Small intestine (tissue), 7 donors: Measurements from ENCODE around the gene PDE6B. TPM values are rescaled to one million over a fixed set of nuclear protein-coding genes. Genes with fewer than 3 reads are reported as not detected.
"Not testable (repeated sequence)": the region's sequence is repeated elsewhere in the genome, so short reads cannot be mapped to it uniquely, and the experiment has no call there.

Source experiments
- DNase-seq, 2 donors: peaks; one replicate each; pipeline versions ENCODE4 v3.0.0 to v3.0.0-alpha.2; 2013
- FAIRE-seq: peaks from 2 replicates; lab custom pipeline; 2012; peaks lifted over from hg19 to GRCh38; lab: Jason Lieb, UNC
- H3K27ac ChIP-seq, 3 donors: one replicate each; pipeline ENCODE4 v1.5.1; 2013; ENCODE audit warnings: low read length in 2 of 3, mild to moderate bottlenecking in 2 of 3, control low read depth in 1 of 3, inconsistent platforms in 1 of 3, low read depth in 1 of 3, moderate library complexity in 1 of 3
- H3K27me3 ChIP-seq, 3 donors: one replicate each; pipeline ENCODE4 v1.6.1; 2013; ENCODE audit warnings: low read length in 3 of 3, inconsistent platforms in 1 of 3; ENCODE audit not compliant: control insufficient read depth in 3 of 3, insufficient read depth in 3 of 3
- H3K36me3 ChIP-seq, 3 donors: one replicate each; pipeline ENCODE4 v1.6.1; 2013; ENCODE audit warnings: low read length in 3 of 3, inconsistent platforms in 1 of 3, low read depth in 1 of 3, mild to moderate bottlenecking in 1 of 3, moderate library complexity in 1 of 3; ENCODE audit not compliant: control insufficient read depth in 3 of 3, insufficient read depth in 2 of 3
- H3K4me1 ChIP-seq, 3 donors: one replicate each; pipeline ENCODE4 v1.6.1; 2013; ENCODE audit warnings: low read length in 2 of 3, inconsistent platforms in 1 of 3, low read depth in 1 of 3, mild to moderate bottlenecking in 1 of 3, moderate library complexity in 1 of 3; ENCODE audit not compliant: control insufficient read depth in 3 of 3, insufficient read depth in 2 of 3
- H3K4me3 ChIP-seq, 3 donors: one replicate each; pipeline ENCODE4 v1.5.1; 2013; ENCODE audit warnings: low read length in 3 of 3, control low read depth in 1 of 3, inconsistent platforms in 1 of 3, low read depth in 1 of 3, mild to moderate bottlenecking in 1 of 3, moderate library complexity in 1 of 3
- H3K9me3 ChIP-seq, 2 donors: one replicate each; pipeline ENCODE4 v1.6.1; 2013; ENCODE audit warnings: low read depth in 1 of 2, low read length in 1 of 2; ENCODE audit not compliant: control insufficient read depth in 2 of 2, insufficient read depth in 1 of 2
- WGBS, 3 donors: extraction: QIAGEN DNeasy Blood & Tissue Kit; methylation state at CpG; one replicate each; pipeline ENCODE4 v1.1.7; 2013; 5-methylcytosine and 5-hydroxymethylcytosine counted together
- polyA plus RNA-seq, 4 donors: library from polyadenylated mRNA; stranded (reverse) in 3 of 4; unstranded in 1 of 4; fragments of 200-250 nt in 3 of 4; fragments of 120-200 nt in 1 of 4; gene quantifications; one replicate each; pipeline versions ENCODE4 v1.2.1 to v1.2.3, GENCODE V29; 2013
- donor health status: healthy with polysubstance abuse.
- donor health status: control.
- donor health status: control.
- donor health status: Bipolar disorder and iron deficiency.
- donor health status: healthy.

The PDE6B gene
- polyA plus RNA-seq, 4 donors: 1.8 to 35.2 TPM; not detected in 2

DNA sequence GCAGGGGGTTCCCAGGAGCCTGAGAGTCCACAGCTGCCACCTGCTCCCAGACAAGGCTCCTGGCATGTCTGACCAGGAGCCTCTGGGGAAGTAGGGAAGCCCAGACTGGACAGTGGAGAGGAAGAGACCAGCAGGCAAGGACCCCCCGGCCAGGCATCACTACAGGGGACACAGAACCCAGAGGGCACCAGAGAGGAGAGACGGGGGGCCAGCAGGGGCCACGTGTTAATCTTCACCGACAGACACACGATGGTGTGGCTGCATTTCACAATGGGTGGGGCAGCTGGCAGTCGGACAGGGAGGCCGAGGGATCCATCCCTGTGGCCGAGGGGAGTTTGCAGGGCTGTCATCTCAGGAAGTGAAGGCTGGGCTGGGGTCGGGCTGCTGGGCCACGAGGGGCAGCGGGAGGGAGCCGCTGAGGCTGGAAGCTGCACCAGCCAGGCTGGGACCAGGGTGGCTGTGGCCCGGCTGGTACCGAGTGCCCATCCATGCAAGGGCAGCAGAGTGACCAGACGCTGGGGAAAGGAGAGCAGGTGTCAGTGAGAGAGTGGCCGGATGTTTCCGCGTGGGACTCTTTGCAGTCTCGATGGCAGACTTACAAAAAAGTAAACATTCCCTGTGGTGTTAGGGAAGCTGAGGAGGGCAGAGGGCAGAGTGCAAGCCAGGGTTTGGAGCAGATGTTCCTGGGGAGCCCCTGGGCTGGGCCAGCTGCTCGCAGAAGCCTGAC is 4.7 kb downstream of the PDE6B start:
- H3K9me3 ChIP-seq: peaks cover 0 to 13% of the 10 kb centered on the region in 2 donors
- H3K4me1 ChIP-seq: no peaks in the 10 kb centered on the region
- no peak for FAIRE-seq
- H3K27ac ChIP-seq: no peak overlapping the region
- DNase-seq: no peak
- WGBS, 3 donors: 24 to 52% (median 45%) methylated on average over 20 of the region's 20 CpGs
- no peaks in the 10 kb centered on the region for H3K36me3 ChIP-seq
- H3K4me3 ChIP-seq: no peak overlapping the region
- no peaks in the 10 kb centered on the region for H3K27me3 ChIP-seq

- no peaks in the 10 kb centered on the region for H3K4me1 ChIP-seq
- FAIRE-seq: no peak
- no peak overlapping the region for H3K27ac ChIP-seq
These were observed 5.3 kb downstream of the PDE6B start for GRCh38 chr4:630656-631055.

GRCh38 chr4:632196-632790 is 6.9 kb downstream of the PDE6B start:
- Histone ChIP-seq H3K36me3 (no peaks in the 10 kb centered on the region), H3K9me3 (peaks cover 0 to 13% of the 10 kb centered on the region in 2 donors), H3K4me3 (no peak overlapping the region), H3K27me3 (no peaks in the 10 kb centered on the region), H3K4me1 (no peaks in the 10 kb centered on the region), H3K27ac (no peak overlapping the region)
- WGBS, 3 donors: 86 to 91% (median 89%) methylated on average over 16 of the region's 16 CpGs
- DNase-seq: no peak
- no peak for FAIRE-seq

More at GRCh38 chr4:630656-631055, 5.3 kb downstream of the PDE6B start:
- no peak for DNase-seq
- H3K27me3 ChIP-seq: no peaks in the 10 kb centered on the region
- H3K9me3 ChIP-seq: peaks cover 0 to 13% of the 10 kb centered on the region in 2 donors
- H3K4me3 ChIP-seq: no peak overlapping the region
- 59 to 70% (median 63%) methylated on average over 6 to 9 of the region's 9 CpGs for WGBS, 3 donors
- no peaks in the 10 kb centered on the region for H3K36me3 ChIP-seq

DNA sequence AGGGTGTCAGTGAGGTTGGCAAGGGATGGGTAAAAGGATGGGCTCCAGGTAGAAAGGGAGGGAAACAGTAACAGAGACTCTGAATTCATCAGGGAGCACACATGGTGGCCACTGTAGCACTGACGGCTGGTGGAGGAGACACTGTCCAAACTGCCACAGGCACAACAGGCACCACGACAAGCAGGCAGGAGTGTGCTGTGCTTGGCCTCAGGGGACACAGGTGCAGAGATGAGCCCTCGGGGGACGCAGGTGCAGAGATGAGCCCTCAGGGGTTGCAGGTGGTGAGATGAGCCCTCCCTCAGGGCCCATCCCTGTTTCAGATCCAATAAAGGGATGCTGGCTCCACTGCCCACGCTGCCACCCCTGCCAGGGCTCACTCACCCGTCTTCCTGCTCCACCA is 7.6 kb downstream of the PDE6B start:
- WGBS, 3 donors: 74 to 98% (median 85%) methylated on average over 4 to 6 of the region's 6 CpGs
- H3K27ac ChIP-seq: no peak overlapping the region
- FAIRE-seq: no peak

GRCh38 chr4:633406-633805 is 8.0 kb downstream of the PDE6B start:
- H3K9me3 ChIP-seq: peaks cover 0 to 13% of the 10 kb centered on the region in 2 donors
- 52 to 63% (median 56%) methylated on average over 9 of the region's 9 CpGs for WGBS, 3 donors
- no peak for FAIRE-seq
- H3K4me3 ChIP-seq: no peak overlapping the region
- no peaks in the 10 kb centered on the region for H3K27me3 ChIP-seq
- no peak for DNase-seq
- H3K27ac ChIP-seq: no peak overlapping the region
- H3K4me1 ChIP-seq: no peaks in the 10 kb centered on the region
- H3K36me3 ChIP-seq: no peaks in the 10 kb centered on the region

More for the DNA sequence above, 7.6 kb downstream of the PDE6B start:
- Histone ChIP-seq H3K9me3 (peaks cover 0 to 13% of the 10 kb centered on the region in 2 donors), H3K27me3 (no peaks in the 10 kb centered on the region), H3K4me1 (no peaks in the 10 kb centered on the region), H3K36me3 (no peaks in the 10 kb centered on the region), H3K4me3 (no peak overlapping the region)
- no peak for DNase-seq

GRCh38 chr4:633976-634598 is 8.7 kb downstream of the PDE6B start:
- Histone ChIP-seq H3K36me3 (no peaks in the 10 kb centered on the region), H3K4me3 (no peak overlapping the region), H3K9me3 (peaks cover 0 to 13% of the 10 kb centered on the region in 2 donors), H3K27ac (no peak overlapping the region), H3K4me1 (no peaks in the 10 kb centered on the region), H3K27me3 (no peaks in the 10 kb centered on the region)
- DNase-seq (no peak), FAIRE-seq (no peak)
- WGBS, 3 donors: 63 to 72% (median 68%) methylated on average over 12 to 15 of the region's 15 CpGs

GRCh38 chr4:634599-634985 is 9.2 kb downstream of the PDE6B start:
- H3K27ac ChIP-seq: no peak overlapping the region
- no peaks in the 10 kb centered on the region for H3K4me1 ChIP-seq
- peaks cover 0 to 13% of the 10 kb centered on the region in 2 donors for H3K9me3 ChIP-seq
- no peak for FAIRE-seq
- no peak overlapping the region for H3K4me3 ChIP-seq
- WGBS, 3 donors: 73 to 79% (median 74%) methylated on average over 17 to 23 of the region's 23 CpGs
- no peaks in the 10 kb centered on the region for H3K27me3 ChIP-seq
- DNase-seq: no peak
- no peaks in the 10 kb centered on the region for H3K36me3 ChIP-seq

- H3K4me1 ChIP-seq, H3K27me3 ChIP-seq, H3K36me3 ChIP-seq, H3K27ac ChIP-seq, FAIRE-seq, H3K4me3 ChIP-seq, DNase-seq: not testable (repeated sequence)
- peaks cover 0 to 13% of the 10 kb centered on the region in 2 donors for H3K9me3 ChIP-seq
- WGBS, 3 donors: 89 to 93% (median 92%) methylated on average over 37 to 46 of the region's 46 CpGs
These were observed 9.9 kb downstream of the PDE6B start for GRCh38 chr4:635066-635835.
